Measurements from ENCODE around the gene NLK.
"Not testable (repeated sequence)": the region's sequence is repeated elsewhere in the genome, so short reads cannot be mapped to it uniquely, and the experiment has no call there.

Gene NLK

GRCh38 chr17:28069061-28069460, 26.6 kb downstream of the NLK start:
- no peak overlapping the region for H3K27ac ChIP-seq (ENCODE audit: insufficient read depth, low read depth, low read length, poor library complexity, severe bottlenecking)
- no peaks in the 10 kb centered on the region for H3K27me3 ChIP-seq (ENCODE audit: control insufficient read depth, insufficient read depth, low read length, poor library complexity, severe bottlenecking)
- no peaks in the 10 kb centered on the region for H3K36me3 ChIP-seq (ENCODE audit: control insufficient read depth, insufficient read depth, low read length)
- H3K4me1 ChIP-seq (ENCODE audit: control insufficient read depth, insufficient read depth, low read length): no peaks in the 10 kb centered on the region
- H3K9me3 ChIP-seq (ENCODE audit: control insufficient read depth, low read length): no peaks in the 10 kb centered on the region
- no CpG with 5 or more reads among the region's 1 CpG for WGBS, 2 experiments
- no peak overlapping the region for H3K4me3 ChIP-seq (ENCODE audit: insufficient read depth, low read depth, low read length)

DNA sequence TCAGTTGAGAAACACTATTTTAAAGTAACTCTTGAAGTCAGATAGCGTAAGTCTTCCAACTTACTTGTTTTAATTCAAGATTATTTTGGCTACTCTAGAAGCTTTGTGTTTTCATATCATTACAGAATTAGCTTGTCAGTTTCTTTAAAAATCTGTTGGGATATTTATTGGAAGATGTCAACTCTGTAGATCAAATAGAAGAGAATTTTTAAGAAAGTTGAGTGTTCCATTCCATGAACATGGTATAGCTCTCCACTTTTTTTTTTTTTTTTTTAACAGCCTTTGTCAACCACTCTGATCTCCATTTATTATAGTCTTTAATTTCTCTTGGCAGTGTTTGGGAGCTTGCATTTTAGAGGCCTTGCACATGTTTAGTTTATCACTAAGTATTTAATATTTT, 28.7 kb downstream of the NLK start:
- Histone ChIP-seq H3K4me3 (ENCODE audit: insufficient read depth, low read depth, low read length) (no peak overlapping the region), H3K27ac (ENCODE audit: insufficient read depth, low read depth, low read length, poor library complexity, severe bottlenecking) (no peak overlapping the region), H3K9me3 (ENCODE audit: control insufficient read depth, low read length) (no peaks in the 10 kb centered on the region), H3K36me3 (ENCODE audit: control insufficient read depth, insufficient read depth, low read length) (no peaks in the 10 kb centered on the region), H3K4me1 (ENCODE audit: control insufficient read depth, insufficient read depth, low read length) (no peaks in the 10 kb centered on the region), H3K27me3 (ENCODE audit: control insufficient read depth, insufficient read depth, low read length, poor library complexity, severe bottlenecking) (no peaks in the 10 kb centered on the region)
- 95 to 100% methylated on average over 1 of the region's 1 CpG for WGBS, 2 experiments

- WGBS, 2 experiments: 93 to 94% methylated on average over 6 of the region's 6 CpGs
- Histone ChIP-seq H3K4me1 (ENCODE audit: control insufficient read depth, insufficient read depth, low read length) (no peaks in the 10 kb centered on the region), H3K27ac (ENCODE audit: insufficient read depth, low read depth, low read length, poor library complexity, severe bottlenecking) (no peak overlapping the region), H3K9me3 (ENCODE audit: control insufficient read depth, low read length) (no peaks in the 10 kb centered on the region), H3K36me3 (ENCODE audit: control insufficient read depth, insufficient read depth, low read length) (no peaks in the 10 kb centered on the region), H3K27me3 (ENCODE audit: control insufficient read depth, insufficient read depth, low read length, poor library complexity, severe bottlenecking) (no peaks in the 10 kb centered on the region), H3K4me3 (ENCODE audit: insufficient read depth, low read depth, low read length) (no peak overlapping the region)
Observed at GRCh38 chr17:28071891-28072606, 29.6 kb downstream of the NLK start.

DNA sequence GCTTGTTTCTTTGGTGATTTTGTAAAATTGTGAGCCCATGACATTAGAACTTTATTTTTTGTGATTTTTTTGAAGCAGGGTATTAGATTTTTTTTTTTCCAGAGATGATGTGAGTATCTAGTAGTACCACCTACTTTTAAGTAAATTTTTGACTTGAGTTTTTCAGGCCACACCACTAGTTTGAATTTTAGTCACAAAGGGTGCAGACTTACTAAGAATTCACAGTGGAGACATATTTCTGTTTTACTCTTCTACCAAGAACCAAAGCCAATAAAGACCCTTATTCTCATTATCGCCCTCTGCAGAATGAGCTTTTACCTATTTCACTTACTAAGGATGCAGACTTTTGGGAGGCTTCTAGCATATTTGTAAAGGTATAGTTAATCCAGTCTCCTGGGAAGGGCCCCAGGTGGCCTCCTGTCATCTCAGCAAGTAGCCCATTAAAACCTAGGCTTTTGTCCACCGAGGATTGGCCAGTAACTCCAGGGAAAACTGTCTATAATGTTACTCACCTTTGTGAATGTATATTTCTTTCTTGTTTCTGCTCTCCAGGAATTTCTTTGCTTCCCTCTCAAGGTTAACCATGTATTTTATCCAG, 30.6 kb downstream of the NLK start:
- H3K27ac ChIP-seq (ENCODE audit: insufficient read depth, low read depth, low read length, poor library complexity, severe bottlenecking): no peak overlapping the region
- WGBS, 2 experiments: 56 to 60% methylated on average over 2 of the region's 2 CpGs

DNA sequence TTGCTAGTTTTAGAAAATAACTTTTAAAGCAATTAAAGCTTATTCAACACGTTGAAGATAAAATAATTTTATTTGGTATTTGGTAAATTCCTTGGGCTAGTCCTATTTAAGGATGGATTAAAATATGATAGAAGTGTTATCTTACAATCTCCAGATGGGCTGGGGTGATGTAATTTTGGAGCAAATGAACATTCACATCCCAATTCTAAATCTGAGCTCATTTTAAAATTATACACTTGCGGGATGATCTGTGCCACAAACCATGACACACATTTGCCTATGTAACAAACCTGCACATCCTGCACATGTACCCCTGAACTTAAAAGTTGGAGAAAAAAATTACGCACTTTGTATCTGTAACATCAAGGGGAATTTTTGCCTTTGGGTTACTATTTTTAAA, 31.5 kb downstream of the NLK start:
- H3K36me3 ChIP-seq (ENCODE audit: control insufficient read depth, insufficient read depth, low read length): no peaks in the 10 kb centered on the region
- no peaks in the 10 kb centered on the region for H3K4me1 ChIP-seq (ENCODE audit: control insufficient read depth, insufficient read depth, low read length)
- H3K4me3 ChIP-seq (ENCODE audit: insufficient read depth, low read depth, low read length): no peak overlapping the region
- H3K27me3 ChIP-seq (ENCODE audit: control insufficient read depth, insufficient read depth, low read length, poor library complexity, severe bottlenecking): no peaks in the 10 kb centered on the region
- H3K27ac ChIP-seq (ENCODE audit: insufficient read depth, low read depth, low read length, poor library complexity, severe bottlenecking): no peak overlapping the region
- 89 to 98% methylated on average over 3 of the region's 3 CpGs for WGBS, 2 experiments
- H3K9me3 ChIP-seq (ENCODE audit: control insufficient read depth, low read length): no peaks in the 10 kb centered on the region

More for the DNA sequence above, 30.6 kb downstream of the NLK start:
- Histone ChIP-seq H3K4me1 (ENCODE audit: control insufficient read depth, insufficient read depth, low read length) (no peaks in the 10 kb centered on the region), H3K9me3 (ENCODE audit: control insufficient read depth, low read length) (no peaks in the 10 kb centered on the region), H3K36me3 (ENCODE audit: control insufficient read depth, insufficient read depth, low read length) (no peaks in the 10 kb centered on the region), H3K27me3 (ENCODE audit: control insufficient read depth, insufficient read depth, low read length, poor library complexity, severe bottlenecking) (no peaks in the 10 kb centered on the region), H3K4me3 (ENCODE audit: insufficient read depth, low read depth, low read length) (no peak overlapping the region)

GRCh38 chr17:28076144-28076543, 33.7 kb downstream of the NLK start:
- Histone ChIP-seq H3K4me3 (ENCODE audit: insufficient read depth, low read depth, low read length) (no peak overlapping the region), H3K9me3 (ENCODE audit: control insufficient read depth, low read length) (no peaks in the 10 kb centered on the region), H3K36me3 (ENCODE audit: control insufficient read depth, insufficient read depth, low read length) (no peaks in the 10 kb centered on the region), H3K4me1 (ENCODE audit: control insufficient read depth, insufficient read depth, low read length) (no peaks in the 10 kb centered on the region), H3K27ac (ENCODE audit: insufficient read depth, low read depth, low read length, poor library complexity, severe bottlenecking) (no peak overlapping the region), H3K27me3 (ENCODE audit: control insufficient read depth, insufficient read depth, low read length, poor library complexity, severe bottlenecking) (no peaks in the 10 kb centered on the region)
- WGBS, 2 experiments: 88 to 94% methylated on average over 1 of the region's 1 CpG

- not testable (repeated sequence) for H3K36me3 ChIP-seq (ENCODE audit: control insufficient read depth, insufficient read depth, low read length); H3K27ac ChIP-seq (ENCODE audit: insufficient read depth, low read depth, low read length, poor library complexity, severe bottlenecking); H3K27me3 ChIP-seq (ENCODE audit: control insufficient read depth, insufficient read depth, low read length, poor library complexity, severe bottlenecking); H3K4me1 ChIP-seq (ENCODE audit: control insufficient read depth, insufficient read depth, low read length); H3K4me3 ChIP-seq (ENCODE audit: insufficient read depth, low read depth, low read length); H3K9me3 ChIP-seq (ENCODE audit: control insufficient read depth, low read length)
- WGBS, 2 experiments: 92 to 97% methylated on average over 4 to 6 of the region's 6 CpGs
Observed at GRCh38 chr17:28077140-28077539, 34.7 kb downstream of the NLK start.

- Histone ChIP-seq H3K27ac (ENCODE audit: insufficient read depth, low read depth, low read length, poor library complexity, severe bottlenecking) (no peak overlapping the region), H3K4me3 (ENCODE audit: insufficient read depth, low read depth, low read length) (no peak overlapping the region), H3K36me3 (ENCODE audit: control insufficient read depth, insufficient read depth, low read length) (no peaks in the 10 kb centered on the region), H3K4me1 (ENCODE audit: control insufficient read depth, insufficient read depth, low read length) (no peaks in the 10 kb centered on the region), H3K9me3 (ENCODE audit: control insufficient read depth, low read length) (no peaks in the 10 kb centered on the region), H3K27me3 (ENCODE audit: control insufficient read depth, insufficient read depth, low read length, poor library complexity, severe bottlenecking) (no peaks in the 10 kb centered on the region)
- WGBS, 2 experiments: 90 to 97% methylated on average over 3 of the region's 3 CpGs
Observed at GRCh38 chr17:28078341-28079229, 36.1 kb downstream of the NLK start.

GRCh38 chr17:28081467-28081866, 39.0 kb downstream of the NLK start:
- no peak overlapping the region for H3K27ac ChIP-seq (ENCODE audit: insufficient read depth, low read depth, low read length, poor library complexity, severe bottlenecking)
- 90 to 96% methylated on average over 2 of the region's 2 CpGs for WGBS, 2 experiments

DNA sequence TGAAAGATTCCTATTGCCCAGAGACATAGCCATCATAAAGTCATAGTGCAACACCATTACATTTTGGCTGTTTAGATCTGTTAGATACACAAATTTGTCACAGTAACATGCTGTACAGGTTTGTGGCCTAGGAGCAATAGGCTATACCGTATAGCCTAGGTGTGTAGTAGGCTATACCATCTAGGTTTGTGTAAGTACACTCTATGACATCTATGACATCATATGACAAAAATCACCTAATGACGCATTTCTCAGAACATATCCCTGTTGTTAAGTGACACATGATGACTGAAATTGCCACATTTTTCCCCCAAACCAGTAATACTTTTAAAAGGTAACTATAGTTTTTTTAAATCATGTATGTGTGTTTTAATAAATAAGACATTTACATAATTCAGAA, 43.3 kb downstream of the NLK start:
- WGBS, 2 experiments: 84 to 89% methylated on average over 1 to 2 of the region's 2 CpGs
- no peaks in the 10 kb centered on the region for H3K9me3 ChIP-seq (ENCODE audit: control insufficient read depth, low read length)
- no peak overlapping the region for H3K4me3 ChIP-seq (ENCODE audit: insufficient read depth, low read depth, low read length)
- no peaks in the 10 kb centered on the region for H3K27me3 ChIP-seq (ENCODE audit: control insufficient read depth, insufficient read depth, low read length, poor library complexity, severe bottlenecking)
- H3K4me1 ChIP-seq (ENCODE audit: control insufficient read depth, insufficient read depth, low read length): no peaks in the 10 kb centered on the region
- H3K27ac ChIP-seq (ENCODE audit: insufficient read depth, low read depth, low read length, poor library complexity, severe bottlenecking): no peak overlapping the region
- no peaks in the 10 kb centered on the region for H3K36me3 ChIP-seq (ENCODE audit: control insufficient read depth, insufficient read depth, low read length)

More at GRCh38 chr17:28081467-28081866, 39.0 kb downstream of the NLK start:
- no peaks in the 10 kb centered on the region for H3K9me3 ChIP-seq (ENCODE audit: control insufficient read depth, low read length)
- no peaks in the 10 kb centered on the region for H3K4me1 ChIP-seq (ENCODE audit: control insufficient read depth, insufficient read depth, low read length)
- no peaks in the 10 kb centered on the region for H3K36me3 ChIP-seq (ENCODE audit: control insufficient read depth, insufficient read depth, low read length)
- H3K27me3 ChIP-seq (ENCODE audit: control insufficient read depth, insufficient read depth, low read length, poor library complexity, severe bottlenecking): no peaks in the 10 kb centered on the region
- H3K4me3 ChIP-seq (ENCODE audit: insufficient read depth, low read depth, low read length): no peak overlapping the region

All from ectodermal cell (in vitro differentiated cells).